HG03521 (cell line): Measurements from ENCODE around the gene PLXNB3.
"Not testable (repeated sequence)": the region's sequence is repeated elsewhere in the genome, so short reads cannot be mapped to it uniquely, and the experiment has no call there.

ENCODE experiments used
- ATAC-seq: cut with Tn5 transposase; IDR thresholded peaks from one replicate; pipeline ENCODE4 v1.9.1; 2021; ENCODE audit warnings: mild to moderate bottlenecking, moderate library complexity; ENCODE audit not compliant: unreplicated experiment

PLXNB3 gene

GRCh38 chrX:153806999-153807575 is 43.0 kb downstream of the PLXNB3 start:
- ATAC-seq: no peak

- no peak for ATAC-seq
Observed at GRCh38 chrX:153807976-153808375, 43.9 kb downstream of the PLXNB3 start.

GRCh38 chrX:153812220-153812619 is 48.2 kb downstream of the PLXNB3 start:
- ATAC-seq: no peak

- no peak for ATAC-seq
Observed at GRCh38 chrX:153813161-153813560, 49.1 kb downstream of the PLXNB3 start.

- no peak for ATAC-seq
Observed at GRCh38 chrX:153814591-153815315, 50.7 kb downstream of the PLXNB3 start.

GRCh38 chrX:153816831-153817690 is 53.0 kb downstream of the PLXNB3 start:
- ATAC-seq: no peak

- ATAC-seq: not testable (repeated sequence)
Observed at GRCh38 chrX:153818064-153818463, 54.0 kb downstream of the PLXNB3 start.

- ATAC-seq: no peak
Observed at GRCh38 chrX:153818571-153819383, 54.7 kb downstream of the PLXNB3 start.

GRCh38 chrX:153819384-153820040 is 55.5 kb downstream of the PLXNB3 start:
- no peak for ATAC-seq

GRCh38 chrX:153820601-153821000 is 56.6 kb downstream of the PLXNB3 start:
- ATAC-seq: no peak

- no peak for ATAC-seq
Observed at GRCh38 chrX:153821066-153821465, 57.0 kb downstream of the PLXNB3 start.

- ATAC-seq: no peak
Observed at GRCh38 chrX:153824348-153824747, 60.3 kb downstream of the PLXNB3 start.

- no peak for ATAC-seq
Observed at GRCh38 chrX:153825042-153825441, 61.0 kb downstream of the PLXNB3 start.
